Stimulated activated naive B cell treated with anti-CD40 and anti-IgM and Interleukin-4, amounts not matched to agents 10 μg/mL and 1 μg/mL and 100 μg/mL, for 72 hours (primary cell): Measurements from ENCODE around the gene FNDC3B.

Experiments
- ATAC-seq, 2 donors: fragments of 150-1000 bp; cut with Tn5 transposase; replicated peaks; 2 replicates each; pipeline ENCODE4 v1.10.0; 2021; ENCODE audit warnings: moderate library complexity in 1 of 2
- DNase-seq: peaks from one replicate; pipeline ENCODE4 v3.0.0; 2021
- H3K27ac Mint-ChIP-seq: one replicate; pipeline ENCODE4 v1.8.0; 2022; ENCODE audit warnings: mild to moderate bottlenecking, mixed read lengths
- H3K27me3 Mint-ChIP-seq, 2 donors: one replicate each; pipeline ENCODE4 v1.8.0; 2022; ENCODE audit warnings: mixed read lengths in 2 of 2
- H3K36me3 Mint-ChIP-seq, 2 donors: one replicate each; pipeline ENCODE4 v1.8.0; 2022; ENCODE audit warnings: mixed read lengths in 2 of 2, mild to moderate bottlenecking in 1 of 2
- H3K4me1 Mint-ChIP-seq, 2 donors: one replicate each; pipeline ENCODE4 v1.8.0; 2022; ENCODE audit warnings: mixed read lengths in 2 of 2, mild to moderate bottlenecking in 1 of 2
- H3K4me3 Mint-ChIP-seq, 2 donors: one replicate each; pipeline ENCODE4 v1.8.0; 2022; ENCODE audit warnings: mild to moderate bottlenecking in 2 of 2, mixed read lengths in 2 of 2, moderate library complexity in 1 of 2
- H3K9me3 Mint-ChIP-seq, 2 donors: one replicate each; pipeline ENCODE4 v1.8.0; 2022; ENCODE audit warnings: mixed read lengths in 2 of 2, mild to moderate bottlenecking in 1 of 2

Gene FNDC3B

GRCh38 chr3:172106037-172106954 lies 66.9 kb downstream of the FNDC3B start:
- no peak for ATAC-seq
- Mint-ChIP-seq H3K4me3 (no peak overlapping the region), H3K27me3 (peaks cover 40 to 52% of the 10 kb centered on the region in 2 donors), H3K4me1 (peaks cover 27 to 44% of the 10 kb centered on the region in 2 donors), H3K36me3 (peaks cover 0 to 9% of the 10 kb centered on the region in 2 donors), H3K9me3 (peaks cover 0 to 2% of the 10 kb centered on the region in 2 donors), H3K27ac (no peak overlapping the region)
- no peak for DNase-seq

- H3K27ac Mint-ChIP-seq = peak overlapping the region; percentile 88
- peaks cover 0 to 2% of the 10 kb centered on the region in 2 donors for H3K9me3 Mint-ChIP-seq
- peak; percentile 32 for DNase-seq
- peak; percentile 53 to 68 for ATAC-seq
- peak overlapping the region; percentile 73 to 75 for H3K4me3 Mint-ChIP-seq
- peaks cover 40 to 54% of the 10 kb centered on the region in 2 donors for H3K27me3 Mint-ChIP-seq
- H3K4me1 Mint-ChIP-seq = peaks cover 27 to 44% of the 10 kb centered on the region in 2 donors
- peaks cover 0 to 9% of the 10 kb centered on the region in 2 donors for H3K36me3 Mint-ChIP-seq
Observed at GRCh38 chr3:172106989-172107388, 67.6 kb downstream of the FNDC3B start.

- ATAC-seq (peak; percentile 98), DNase-seq (peak; percentile 61)
- H3K27me3 Mint-ChIP-seq = peaks cover 39 to 54% of the 10 kb centered on the region in 2 donors
- peaks cover 0 to 2% of the 10 kb centered on the region in 2 donors for H3K9me3 Mint-ChIP-seq
- peak overlapping the region; percentile 88 for H3K27ac Mint-ChIP-seq
- peaks cover 24 to 39% of the 10 kb centered on the region in 2 donors for H3K4me1 Mint-ChIP-seq
- peak overlapping the region; percentile 73 to 75 for H3K4me3 Mint-ChIP-seq
- peaks cover 0 to 11% of the 10 kb centered on the region in 2 donors for H3K36me3 Mint-ChIP-seq
Observed at GRCh38 chr3:172107403-172107802, 68.0 kb downstream of the FNDC3B start.

- no peak overlapping the region for H3K4me3 Mint-ChIP-seq
- no peak overlapping the region for H3K27ac Mint-ChIP-seq
- peaks cover 0 to 2% of the 10 kb centered on the region in 2 donors for H3K9me3 Mint-ChIP-seq
- ATAC-seq (no peak), DNase-seq (no peak)
- peaks cover 44 to 66% of the 10 kb centered on the region in 2 donors for H3K27me3 Mint-ChIP-seq
- H3K4me1 Mint-ChIP-seq = peaks cover 21 to 32% of the 10 kb centered on the region in 2 donors
- peaks cover 14 to 30% of the 10 kb centered on the region in 2 donors for H3K36me3 Mint-ChIP-seq
Observed at GRCh38 chr3:172110127-172110779, 70.9 kb downstream of the FNDC3B start.

- peaks cover 39 to 60% of the 10 kb centered on the region in 2 donors for H3K27me3 Mint-ChIP-seq
- no peak overlapping the region for H3K4me3 Mint-ChIP-seq
- peaks cover 0 to 2% of the 10 kb centered on the region in 2 donors for H3K9me3 Mint-ChIP-seq
- H3K36me3 Mint-ChIP-seq = peaks cover 14 to 30% of the 10 kb centered on the region in 2 donors
- ATAC-seq = no peak
- DNase-seq = no peak
- H3K4me1 Mint-ChIP-seq = peaks cover 17 to 26% of the 10 kb centered on the region in 2 donors
- no peak overlapping the region for H3K27ac Mint-ChIP-seq
Observed at GRCh38 chr3:172111163-172111562, 71.8 kb downstream of the FNDC3B start.

- Mint-ChIP-seq H3K9me3 (peaks cover 0 to 2% of the 10 kb centered on the region in 2 donors), H3K4me3 (no peak overlapping the region), H3K27me3 (peaks cover 35 to 62% of the 10 kb centered on the region in 2 donors), H3K36me3 (peaks cover 18 to 38% of the 10 kb centered on the region in 2 donors), H3K27ac (no peak overlapping the region), H3K4me1 (peaks cover 9 to 15% of the 10 kb centered on the region in 2 donors)
- DNase-seq (no peak), ATAC-seq (no peak)
Observed at GRCh38 chr3:172112078-172112733, 72.8 kb downstream of the FNDC3B start.

- Mint-ChIP-seq H3K27me3 (peaks cover 32 to 60% of the 10 kb centered on the region in 2 donors), H3K27ac (no peak overlapping the region), H3K4me3 (no peak overlapping the region), H3K36me3 (peaks cover 18 to 37% of the 10 kb centered on the region in 2 donors), H3K4me1 (peaks cover 3 to 10% of the 10 kb centered on the region in 2 donors), H3K9me3 (no peaks in the 10 kb centered on the region)
- no peak for ATAC-seq
- no peak for DNase-seq
Observed at GRCh38 chr3:172112734-172113120, 73.3 kb downstream of the FNDC3B start.

GRCh38 chr3:172113710-172114109 lies 74.3 kb downstream of the FNDC3B start:
- no peak overlapping the region for H3K27ac Mint-ChIP-seq
- peaks cover 31 to 68% of the 10 kb centered on the region in 2 donors for H3K27me3 Mint-ChIP-seq
- H3K36me3 Mint-ChIP-seq = peaks cover 24 to 46% of the 10 kb centered on the region in 2 donors
- no peak overlapping the region for H3K4me3 Mint-ChIP-seq
- no peak for ATAC-seq
- H3K9me3 Mint-ChIP-seq = no peaks in the 10 kb centered on the region
- no peak for DNase-seq
- peaks cover under 1 to 2% of the 10 kb centered on the region in 2 donors for H3K4me1 Mint-ChIP-seq

- Mint-ChIP-seq H3K9me3 (no peaks in the 10 kb centered on the region), H3K27ac (no peak overlapping the region), H3K4me1 (no peaks in the 10 kb centered on the region), H3K36me3 (peaks cover 27 to 44% of the 10 kb centered on the region in 2 donors), H3K4me3 (no peak overlapping the region), H3K27me3 (peaks cover 24 to 66% of the 10 kb centered on the region in 2 donors)
- DNase-seq (no peak), ATAC-seq (no peak)
Observed at GRCh38 chr3:172115059-172115458, 75.7 kb downstream of the FNDC3B start.

GRCh38 chr3:172115787-172116186 lies 76.4 kb downstream of the FNDC3B start:
- Mint-ChIP-seq H3K36me3 (peaks cover 27 to 47% of the 10 kb centered on the region in 2 donors), H3K9me3 (no peaks in the 10 kb centered on the region), H3K4me3 (no peak overlapping the region), H3K27me3 (peaks cover 17 to 58% of the 10 kb centered on the region in 2 donors), H3K27ac (no peak overlapping the region), H3K4me1 (no peaks in the 10 kb centered on the region)
- no peak for ATAC-seq
- no peak for DNase-seq

GRCh38 chr3:172118019-172118418 lies 78.6 kb downstream of the FNDC3B start:
- peaks cover 11 to 48% of the 10 kb centered on the region in 2 donors for H3K27me3 Mint-ChIP-seq
- no peaks in the 10 kb centered on the region for H3K9me3 Mint-ChIP-seq
- DNase-seq (no peak), ATAC-seq (no peak)
- H3K36me3 Mint-ChIP-seq = peaks cover 27 to 41% of the 10 kb centered on the region in 2 donors
- H3K4me3 Mint-ChIP-seq = no peak overlapping the region
- H3K27ac Mint-ChIP-seq = no peak overlapping the region
- H3K4me1 Mint-ChIP-seq = no peaks in the 10 kb centered on the region

GRCh38 chr3:172119266-172119969 lies 80.0 kb downstream of the FNDC3B start:
- ATAC-seq (no peak), DNase-seq (no peak)
- H3K4me3 Mint-ChIP-seq = no peak overlapping the region
- H3K27me3 Mint-ChIP-seq = peaks cover under 1 to 37% of the 10 kb centered on the region in 2 donors
- H3K9me3 Mint-ChIP-seq = no peaks in the 10 kb centered on the region
- peaks cover 22 to 37% of the 10 kb centered on the region in 2 donors for H3K36me3 Mint-ChIP-seq
- H3K4me1 Mint-ChIP-seq = no peaks in the 10 kb centered on the region
- no peak overlapping the region for H3K27ac Mint-ChIP-seq

- ATAC-seq = no peak
- Mint-ChIP-seq H3K27ac (no peak overlapping the region), H3K4me3 (no peak overlapping the region), H3K4me1 (no peaks in the 10 kb centered on the region), H3K9me3 (no peaks in the 10 kb centered on the region), H3K27me3 (peaks cover 0 to 39% of the 10 kb centered on the region in 2 donors), H3K36me3 (peaks cover 22 to 43% of the 10 kb centered on the region in 2 donors)
- no peak for DNase-seq
Observed at GRCh38 chr3:172120912-172121311, 81.5 kb downstream of the FNDC3B start.
